ENCODE data around the gene LIPT2.

The LIPT2 gene

DNA sequence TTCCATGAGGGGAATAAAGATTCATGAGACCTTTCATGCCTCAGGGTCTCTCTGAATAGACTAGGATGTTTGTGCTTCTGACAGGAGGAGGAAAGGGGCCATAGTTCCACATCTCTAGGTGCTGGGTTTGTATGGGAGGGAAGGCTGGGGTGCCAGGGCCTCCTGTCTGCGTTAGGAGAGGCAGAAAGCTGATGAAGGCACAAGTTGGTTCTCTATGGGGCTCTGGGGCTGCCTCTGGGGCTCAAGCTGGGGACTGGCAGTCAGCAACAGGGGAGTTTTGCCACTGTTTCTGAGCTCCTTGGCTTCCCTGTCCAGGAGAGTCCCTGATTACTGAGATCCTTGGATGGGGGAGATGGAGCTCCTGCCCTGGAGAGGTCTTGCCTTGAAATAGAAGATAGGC, 30.3 kb downstream of the LIPT2 start:
- no peak for DNase-seq

DNA sequence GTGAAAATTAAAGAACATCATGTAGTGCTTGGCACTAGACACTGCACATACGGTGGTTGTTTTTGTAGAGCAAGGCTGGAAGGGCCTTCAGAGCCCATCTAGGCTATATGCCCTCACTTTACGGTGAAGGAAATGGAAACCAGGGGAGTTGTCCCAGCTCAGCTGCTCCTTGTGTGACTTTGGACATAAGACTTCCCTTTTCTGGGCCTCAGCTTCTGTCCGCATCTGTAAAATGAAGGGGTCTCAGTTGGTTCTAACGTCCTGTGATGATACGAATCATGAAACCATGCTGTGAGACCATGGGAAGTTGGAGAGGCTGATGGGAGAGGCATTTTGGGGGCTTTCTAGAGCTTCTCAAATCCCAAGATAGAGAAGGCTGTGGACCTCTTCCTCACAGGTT, 30.9 kb downstream of the LIPT2 start:
- DNase-seq: no peak

DNA sequence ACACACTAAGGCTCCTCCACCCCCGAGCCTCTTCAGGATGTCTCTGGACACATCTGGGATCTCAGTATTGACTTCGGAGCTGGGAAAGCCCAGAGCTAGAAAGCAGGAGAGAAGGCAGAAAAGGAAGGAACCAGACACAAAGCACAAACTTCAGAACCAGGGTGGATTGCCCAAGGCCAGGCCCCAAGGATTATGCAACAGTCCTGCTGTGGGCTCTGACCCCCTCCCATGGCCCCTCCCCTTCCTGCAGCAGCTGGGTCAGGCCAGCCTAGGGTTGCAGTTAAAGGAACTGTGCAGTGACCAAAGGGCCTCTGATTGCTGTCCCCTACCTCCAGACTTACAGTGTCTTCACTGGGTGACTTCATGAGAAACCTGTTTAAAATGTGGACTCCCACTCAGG, 31.5 kb downstream of the LIPT2 start:
- DNase-seq: no peak

DNA sequence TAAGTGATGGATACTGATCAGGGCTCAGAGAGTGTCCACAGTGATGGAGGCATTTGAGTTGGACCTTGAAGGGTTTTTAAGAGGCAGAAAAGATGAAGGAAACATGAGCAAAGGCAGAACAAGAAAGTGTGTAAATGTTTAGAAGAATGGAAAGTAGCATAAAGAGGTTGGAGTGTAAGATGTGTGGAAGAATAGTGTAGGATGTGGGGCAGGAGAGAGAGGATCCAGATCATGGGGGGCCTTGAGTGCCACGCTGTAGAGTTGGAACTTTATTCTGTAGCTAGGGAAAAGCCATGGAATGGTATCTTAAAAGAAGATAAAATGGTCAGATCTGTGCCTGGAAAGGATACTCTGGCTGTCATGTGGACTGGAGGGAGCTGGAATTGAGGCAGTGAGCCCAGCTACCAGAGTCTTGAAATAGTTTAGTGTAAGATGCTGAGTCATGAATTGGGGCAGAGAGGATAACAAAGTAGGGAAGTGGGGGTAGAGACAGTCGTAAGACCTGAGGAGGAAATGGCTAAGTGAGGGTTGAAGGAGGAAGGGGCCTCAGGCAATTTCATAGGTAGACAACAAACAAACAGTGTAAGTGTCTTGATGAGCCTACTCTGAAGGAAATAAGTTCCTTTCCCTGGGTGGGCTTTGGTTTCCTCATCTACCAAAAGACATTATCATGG, 32.9 kb downstream of the LIPT2 start:
- DNase-seq: no peak

DNA sequence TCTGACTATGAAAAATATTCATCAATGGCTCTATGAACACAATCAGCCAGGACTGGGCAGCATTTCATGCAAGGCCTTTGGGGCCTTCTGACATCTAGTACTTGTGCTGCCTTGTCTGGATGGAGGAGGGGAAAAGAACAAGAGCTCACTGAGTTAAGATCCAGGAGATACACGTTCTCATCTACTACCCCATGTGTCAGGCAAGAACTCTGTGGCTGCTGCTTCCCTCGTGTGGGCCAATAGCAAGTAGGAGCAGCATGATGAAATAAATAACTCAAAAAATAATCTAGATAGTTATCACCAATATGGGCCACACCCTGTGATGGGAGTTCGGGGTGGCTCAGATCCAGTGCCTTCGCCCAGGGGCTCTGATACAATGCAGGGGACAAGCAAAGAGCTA, 33.5 kb downstream of the LIPT2 start:
- no peak for DNase-seq

DNA sequence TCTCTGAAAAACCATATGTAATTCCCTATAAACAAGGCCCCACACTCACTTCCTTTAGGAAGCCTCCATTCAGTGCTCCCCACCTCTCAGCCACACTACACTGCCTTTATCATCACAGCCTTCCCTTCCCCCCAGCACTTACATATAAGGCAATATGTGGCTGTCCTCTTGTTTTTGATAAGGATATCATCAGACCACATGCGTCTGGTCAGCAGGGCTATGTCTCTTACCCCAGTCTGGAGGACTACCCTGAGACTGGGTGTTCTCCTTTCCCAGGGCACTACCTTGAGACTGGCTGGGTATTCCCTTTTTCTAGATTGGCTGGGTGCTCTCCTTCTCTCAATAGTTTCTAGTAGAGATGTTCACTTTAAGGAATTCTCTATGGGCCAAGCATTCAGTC, 33.9 kb downstream of the LIPT2 start:
- no peak for DNase-seq

DNA sequence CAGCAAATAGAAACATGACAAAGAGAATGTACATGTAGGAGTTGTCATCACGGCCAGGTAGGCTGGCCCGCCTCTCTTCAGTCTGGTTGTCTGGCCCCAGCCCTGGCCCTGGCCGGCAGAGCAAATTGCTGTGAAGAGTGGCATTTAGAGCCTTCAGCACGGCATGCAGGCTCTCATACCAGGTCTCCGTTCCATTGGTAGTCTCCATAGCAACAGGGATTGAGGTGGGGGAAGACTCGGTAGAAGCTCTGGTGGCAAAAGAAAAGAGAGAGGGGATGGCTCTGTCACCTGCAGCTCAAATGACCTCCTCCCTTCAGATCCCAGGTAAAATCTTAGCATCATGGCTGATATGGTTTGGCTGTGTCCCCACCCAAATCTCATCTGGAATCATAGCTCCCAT, 36.2 kb downstream of the LIPT2 start:
- no peak for DNase-seq

DNA sequence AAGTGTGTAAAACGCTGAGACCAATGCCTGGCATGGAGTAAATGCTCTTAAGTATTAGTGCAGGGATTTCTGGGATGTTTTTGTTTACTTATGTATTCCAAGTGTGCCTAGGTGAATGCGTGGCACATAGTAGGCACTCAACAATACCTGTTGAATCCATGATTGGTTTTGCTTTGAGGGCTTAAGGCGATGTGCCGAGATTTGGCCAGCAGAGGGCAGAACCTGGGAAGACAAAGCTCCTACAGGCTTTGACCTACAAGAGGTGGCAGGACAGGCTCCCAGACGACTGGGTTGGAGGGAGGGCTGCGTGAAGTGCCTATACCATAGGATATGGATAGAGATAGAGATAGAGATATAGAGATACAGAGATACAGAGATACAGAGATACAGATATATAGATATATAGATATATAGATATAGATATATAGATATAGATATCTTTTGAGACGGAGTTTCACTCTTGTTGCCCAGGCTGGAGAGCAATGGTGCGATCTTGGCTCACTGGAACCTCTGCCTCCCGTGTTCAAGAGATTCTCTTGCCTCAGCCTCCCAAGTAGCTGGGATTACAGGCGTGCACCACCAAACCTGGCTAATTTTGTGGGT, 40.0 kb downstream of the LIPT2 start:
- DNase-seq: peak; percentile 27

DNA sequence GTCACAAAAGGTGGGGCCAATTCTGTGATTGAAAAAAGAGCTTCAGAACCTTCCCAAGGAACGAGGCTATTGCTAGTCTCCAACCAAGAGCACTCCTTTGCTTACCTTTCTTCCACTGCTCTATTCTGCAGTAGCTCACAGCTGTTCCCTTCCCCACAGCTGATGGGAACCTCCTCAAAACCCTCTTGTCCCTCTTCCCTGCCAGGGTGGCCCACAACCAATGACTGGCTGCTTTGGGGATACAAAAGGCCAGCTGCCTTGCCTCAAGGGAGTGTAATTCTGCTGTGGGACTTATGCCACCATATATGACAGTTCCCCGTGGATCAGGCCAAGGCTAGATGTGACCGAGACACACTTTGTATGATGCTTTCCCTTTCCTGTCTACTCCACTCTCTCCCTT, 41.2 kb downstream of the LIPT2 start:
- DNase-seq: no peak

DNA sequence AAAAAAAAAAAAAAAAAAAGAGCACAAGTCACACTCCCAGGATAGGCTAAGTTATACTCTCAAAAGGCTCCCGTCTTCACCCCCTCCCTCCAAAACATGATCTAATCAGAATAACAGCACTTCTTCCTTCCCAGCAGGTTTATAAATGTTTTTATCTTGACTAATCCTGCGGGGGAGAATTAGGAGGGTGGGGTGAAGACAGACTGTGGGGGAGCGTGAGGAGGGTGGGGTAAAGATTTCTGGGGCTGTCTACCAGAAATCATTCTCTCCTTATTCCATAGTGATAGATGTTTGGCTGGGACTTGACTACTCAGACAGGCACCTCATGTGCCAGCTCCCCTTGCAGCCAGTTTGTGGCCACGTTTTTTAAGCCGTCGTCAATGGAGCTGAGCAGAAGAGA, 43.2 kb downstream of the LIPT2 start:
- DNase-seq: no peak

DNA sequence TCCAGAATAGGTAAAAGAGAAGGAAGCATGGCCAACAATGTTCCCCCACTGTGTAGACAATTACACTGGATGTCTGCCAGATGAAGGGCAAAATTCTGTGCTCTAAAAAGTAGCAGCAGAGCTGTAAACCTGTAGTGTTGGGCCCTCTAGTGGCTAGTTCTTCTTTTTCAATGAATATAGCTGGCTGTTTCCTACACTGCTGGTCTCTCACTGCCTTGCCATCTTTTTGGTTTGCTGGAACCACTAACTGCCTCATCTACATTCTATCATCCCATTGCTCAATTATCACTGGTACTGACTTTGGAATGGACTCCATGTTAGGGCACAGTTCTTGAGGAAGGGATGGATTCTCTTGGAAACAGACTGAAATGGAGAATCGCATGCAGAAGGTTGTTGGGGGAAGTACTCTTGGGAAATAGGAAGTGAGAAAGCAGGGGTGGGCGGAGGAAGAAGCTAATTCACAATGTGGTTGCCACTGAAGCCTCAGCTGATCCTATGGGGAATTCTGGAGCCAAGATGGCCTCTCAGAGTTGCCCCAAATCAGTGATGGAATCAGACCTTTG, 44.1 kb downstream of the LIPT2 start:
- DNase-seq: peak; percentile 91

DNA sequence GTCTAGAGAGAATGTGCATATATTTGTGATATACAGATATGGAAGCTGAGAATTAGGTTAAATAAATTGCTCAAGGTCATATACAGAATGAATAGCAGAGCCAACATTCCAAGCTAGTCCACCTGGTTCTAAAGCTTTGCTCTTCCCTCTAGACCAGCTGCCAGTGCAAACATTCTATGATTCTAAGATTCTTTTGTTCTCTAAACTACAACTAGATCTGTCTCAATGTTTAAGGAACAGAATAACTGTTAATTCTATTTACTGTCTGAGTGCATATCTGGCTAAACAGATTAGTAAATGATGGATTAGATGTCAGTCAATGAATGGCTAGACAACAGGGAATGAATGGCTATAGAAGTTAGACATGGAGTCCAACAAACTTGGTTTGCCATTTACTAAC, 45.8 kb downstream of the LIPT2 start:
- no peak for DNase-seq

DNA sequence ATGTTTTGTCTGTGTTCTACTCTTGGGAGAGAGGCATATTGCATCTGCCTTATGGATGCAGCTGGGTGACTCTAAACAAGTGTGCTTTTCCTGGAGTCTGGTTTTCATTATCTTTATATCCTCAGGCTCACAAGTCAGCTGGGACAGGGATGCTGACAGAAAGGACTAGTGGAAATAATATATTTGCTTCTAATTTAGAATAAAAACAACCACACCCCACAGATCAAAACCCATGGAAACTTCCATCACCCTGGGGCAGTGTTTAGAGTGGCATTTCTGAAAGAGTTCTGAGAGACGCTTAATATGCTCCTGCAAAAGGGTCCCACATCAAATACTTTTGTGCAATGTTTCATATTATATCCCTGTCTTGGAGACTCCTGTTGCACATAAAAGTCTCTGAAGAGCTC, 47.0 kb downstream of the LIPT2 start:
- no peak for DNase-seq

DNA sequence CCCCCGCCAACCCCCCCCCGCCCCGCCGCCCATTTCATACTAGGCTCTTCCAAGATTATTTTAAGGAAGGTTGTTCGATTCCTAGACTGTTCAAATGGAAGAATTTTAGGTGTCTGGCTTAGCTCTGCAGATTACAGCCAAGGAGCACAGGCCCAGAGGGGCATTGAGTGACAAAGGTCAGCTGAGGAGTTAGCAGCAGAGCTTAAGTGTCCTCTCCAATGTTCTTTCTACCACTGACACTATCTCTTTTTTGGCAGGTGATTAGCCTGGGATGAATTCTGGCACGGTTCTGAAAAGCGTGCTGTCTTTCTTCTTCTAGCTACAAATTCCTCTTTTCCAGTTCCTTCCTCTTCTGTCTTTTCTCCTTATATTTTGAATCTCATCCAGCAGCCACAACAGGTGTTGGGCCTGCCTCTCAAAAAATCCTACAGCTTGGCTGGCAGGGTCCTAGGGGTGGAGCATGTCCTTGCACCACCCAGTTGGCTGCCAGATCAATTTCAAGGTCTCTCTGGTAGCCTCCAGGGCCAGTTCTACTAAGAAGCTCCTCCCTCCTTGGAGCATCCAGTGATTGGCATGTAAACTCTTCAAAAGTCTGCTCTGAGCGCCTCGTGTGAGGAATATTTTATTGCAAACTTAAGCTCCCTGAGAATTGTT, 49.2 kb downstream of the LIPT2 start:
- no peak for DNase-seq

DNA sequence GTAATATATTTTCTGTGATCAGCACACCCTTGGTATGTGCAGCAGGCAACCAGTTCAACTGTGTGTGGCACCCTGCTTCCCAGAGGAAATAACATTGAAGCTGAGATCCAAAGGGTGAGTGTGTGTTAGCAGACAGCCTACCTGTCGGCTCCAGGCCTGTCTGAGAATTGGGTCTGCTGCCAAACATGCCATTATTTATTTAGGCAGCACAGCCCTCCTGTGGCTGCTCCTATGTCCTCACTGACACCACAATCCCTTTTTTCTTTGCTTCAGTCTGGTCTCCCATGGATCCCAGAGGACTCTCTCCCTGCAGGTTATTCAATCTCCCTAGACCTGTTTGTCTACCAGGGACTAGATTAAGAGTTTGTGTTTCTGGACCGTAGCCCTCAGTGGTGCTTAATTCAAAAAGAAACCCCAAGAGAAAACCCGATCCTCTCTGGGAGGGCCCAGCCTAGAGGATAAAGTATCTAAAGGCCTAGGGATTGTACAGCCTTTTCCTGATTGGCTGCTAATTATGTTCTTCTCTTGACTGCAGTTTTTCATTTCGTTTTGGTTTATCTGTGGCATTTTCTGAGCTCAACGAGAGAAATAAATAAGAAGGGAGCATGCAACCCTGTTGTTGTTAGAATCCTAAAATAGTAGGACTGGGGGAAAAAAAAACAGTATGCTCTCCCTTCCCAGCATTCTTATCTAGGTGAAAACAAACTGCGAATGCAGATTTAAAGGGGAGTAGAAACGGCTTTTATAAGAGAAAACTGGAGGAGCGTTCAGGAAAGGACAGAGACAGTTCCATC, 50.3 kb downstream of the LIPT2 start:
- DNase-seq: peak; percentile 21

DNA sequence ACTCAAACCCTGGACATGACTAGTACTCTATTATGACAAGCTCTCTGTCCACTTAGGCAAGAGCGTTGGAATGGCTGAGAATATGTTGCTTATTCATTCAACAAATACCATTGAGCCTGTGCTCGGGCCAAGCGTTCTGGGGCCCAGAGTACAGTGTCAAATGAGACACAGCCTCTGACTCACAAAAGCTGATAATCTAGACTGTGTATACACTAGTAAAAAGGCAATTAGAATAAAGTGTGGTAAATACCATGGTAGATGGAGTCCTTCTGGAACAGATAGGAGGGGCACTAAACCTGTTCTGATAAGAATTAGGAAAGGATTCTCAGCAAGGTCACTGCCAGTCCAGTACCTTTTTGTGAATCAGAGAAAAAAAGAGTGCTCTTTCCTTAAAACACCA, 50.9 kb downstream of the LIPT2 start:
- no peak for DNase-seq
